ENCODE results near the gene MAMLD1.

MAMLD1 gene

GRCh38 chrX:150408561-150408960 is 45.4 kb downstream of the MAMLD1 start:
- WGBS, result 92% methylated on average over 2 of the region's 2 CpGs
- Histone ChIP-seq H3K36me3 (ENCODE audit: insufficient read depth, low read length) (no peaks in the 10 kb centered on the region), H3K27ac (ENCODE audit: low read depth, low read length) (no peak overlapping the region), H3K4me3 (ENCODE audit: low read length) (no peak overlapping the region), H3K9ac (ENCODE audit: low read depth, low read length) (no peak overlapping the region), H3K27me3 (ENCODE audit: insufficient read depth, low read length) (no peaks in the 10 kb centered on the region), H3K4me1 (ENCODE audit: insufficient read depth, low read length) (no peaks in the 10 kb centered on the region), H3K9me3 (ENCODE audit: insufficient read depth, low read depth, low read length) (no peaks in the 10 kb centered on the region)

- no peak overlapping the region for H3K27ac ChIP-seq (ENCODE audit: low read depth, low read length)
- WGBS, result 100% methylated on average over 2 of the region's 3 CpGs
- no peaks in the 10 kb centered on the region; the same call in 1 of the 2 replicates for H3K4me1 ChIP-seq (ENCODE audit: insufficient read depth, low read length)
- no peak overlapping the region for H3K9ac ChIP-seq (ENCODE audit: low read depth, low read length)
- no peak overlapping the region for H3K4me3 ChIP-seq (ENCODE audit: low read length)
- H3K9me3 ChIP-seq (ENCODE audit: insufficient read depth, low read depth, low read length), result no peaks in the 10 kb centered on the region
- H3K36me3 ChIP-seq (ENCODE audit: insufficient read depth, low read length), result no peaks in the 10 kb centered on the region
- H3K27me3 ChIP-seq (ENCODE audit: insufficient read depth, low read length), result no peaks in the 10 kb centered on the region
These were observed 46.4 kb downstream of the MAMLD1 start for GRCh38 chrX:150409486-150409885.

- Histone ChIP-seq H3K27ac (ENCODE audit: low read depth, low read length) (no peak overlapping the region), H3K9me3 (ENCODE audit: insufficient read depth, low read depth, low read length) (no peaks in the 10 kb centered on the region), H3K4me3 (ENCODE audit: low read length) (no peak overlapping the region), H3K36me3 (ENCODE audit: insufficient read depth, low read length) (no peaks in the 10 kb centered on the region), H3K27me3 (ENCODE audit: insufficient read depth, low read length) (no peaks in the 10 kb centered on the region), H3K9ac (ENCODE audit: low read depth, low read length) (no peak overlapping the region), H3K4me1 (ENCODE audit: insufficient read depth, low read length) (no peaks in the 10 kb centered on the region; the same call in 1 of the 2 replicates)
- WGBS, result 81% methylated on average over 2 of the region's 2 CpGs
These were observed 46.8 kb downstream of the MAMLD1 start for GRCh38 chrX:150409964-150410363.

GRCh38 chrX:150410513-150410912 is 47.4 kb downstream of the MAMLD1 start:
- H3K27me3 ChIP-seq (ENCODE audit: insufficient read depth, low read length), result no peaks in the 10 kb centered on the region
- no peaks in the 10 kb centered on the region for H3K9me3 ChIP-seq (ENCODE audit: insufficient read depth, low read depth, low read length)
- no peaks in the 10 kb centered on the region for H3K36me3 ChIP-seq (ENCODE audit: insufficient read depth, low read length)
- WGBS, result 94% methylated on average over 2 of the region's 2 CpGs
- no peak overlapping the region for H3K27ac ChIP-seq (ENCODE audit: low read depth, low read length)
- no peak overlapping the region for H3K9ac ChIP-seq (ENCODE audit: low read depth, low read length)
- no peak overlapping the region for H3K4me3 ChIP-seq (ENCODE audit: low read length)
- no peaks in the 10 kb centered on the region; the same call in 1 of the 2 replicates for H3K4me1 ChIP-seq (ENCODE audit: insufficient read depth, low read length)

GRCh38 chrX:150411656-150412055 is 48.5 kb downstream of the MAMLD1 start:
- no peaks in the 10 kb centered on the region for H3K36me3 ChIP-seq (ENCODE audit: insufficient read depth, low read length)

GRCh38 chrX:150414228-150414627 is 51.1 kb downstream of the MAMLD1 start:
- Histone ChIP-seq H3K27me3 (ENCODE audit: insufficient read depth, low read length) (no peaks in the 10 kb centered on the region), H3K4me3 (ENCODE audit: low read length) (no peak overlapping the region), H3K27ac (ENCODE audit: low read depth, low read length) (no peak overlapping the region), H3K9me3 (ENCODE audit: insufficient read depth, low read depth, low read length) (no peaks in the 10 kb centered on the region), H3K4me1 (ENCODE audit: insufficient read depth, low read length) (no peaks in the 10 kb centered on the region; the same call in 1 of the 2 replicates), H3K36me3 (ENCODE audit: insufficient read depth, low read length) (no peaks in the 10 kb centered on the region), H3K9ac (ENCODE audit: low read depth, low read length) (no peak overlapping the region)
- 100% methylated on average over 1 of the region's 2 CpGs for WGBS

More at GRCh38 chrX:150411656-150412055, 48.5 kb downstream of the MAMLD1 start:
- H3K9ac ChIP-seq (ENCODE audit: low read depth, low read length), result no peak overlapping the region
- H3K27me3 ChIP-seq (ENCODE audit: insufficient read depth, low read length), result no peaks in the 10 kb centered on the region
- no peak overlapping the region for H3K27ac ChIP-seq (ENCODE audit: low read depth, low read length)
- no peaks in the 10 kb centered on the region; the same call in 1 of the 2 replicates for H3K4me1 ChIP-seq (ENCODE audit: insufficient read depth, low read length)
- H3K4me3 ChIP-seq (ENCODE audit: low read length), result no peak overlapping the region
- 70% methylated on average over 1 of the region's 2 CpGs for WGBS
- H3K9me3 ChIP-seq (ENCODE audit: insufficient read depth, low read depth, low read length), result no peaks in the 10 kb centered on the region

GRCh38 chrX:150416469-150416868 is 53.4 kb downstream of the MAMLD1 start:
- WGBS, result 95% methylated on average over 6 of the region's 6 CpGs
- H3K9me3 ChIP-seq (ENCODE audit: insufficient read depth, low read depth, low read length), result no peaks in the 10 kb centered on the region
- no peak overlapping the region for H3K9ac ChIP-seq (ENCODE audit: low read depth, low read length)
- no peaks in the 10 kb centered on the region; the same call in 1 of the 2 replicates for H3K4me1 ChIP-seq (ENCODE audit: insufficient read depth, low read length)
- H3K4me3 ChIP-seq (ENCODE audit: low read length), result no peak overlapping the region
- H3K27ac ChIP-seq (ENCODE audit: low read depth, low read length), result no peak overlapping the region
- H3K27me3 ChIP-seq (ENCODE audit: insufficient read depth, low read length), result no peaks in the 10 kb centered on the region
- H3K36me3 ChIP-seq (ENCODE audit: insufficient read depth, low read length), result no peaks in the 10 kb centered on the region

- Histone ChIP-seq H3K27ac (ENCODE audit: low read depth, low read length) (no peak overlapping the region), H3K9me3 (ENCODE audit: insufficient read depth, low read depth, low read length) (no peaks in the 10 kb centered on the region), H3K27me3 (ENCODE audit: insufficient read depth, low read length) (no peaks in the 10 kb centered on the region), H3K9ac (ENCODE audit: low read depth, low read length) (no peak overlapping the region), H3K36me3 (ENCODE audit: insufficient read depth, low read length) (no peaks in the 10 kb centered on the region), H3K4me3 (ENCODE audit: low read length) (no peak overlapping the region), H3K4me1 (ENCODE audit: insufficient read depth, low read length) (no peaks in the 10 kb centered on the region)
- WGBS, result 78% methylated on average over 8 of the region's 8 CpGs
These were observed 58.7 kb downstream of the MAMLD1 start for GRCh38 chrX:150421816-150422215.

- Histone ChIP-seq H3K4me1 (ENCODE audit: insufficient read depth, low read length) (no peaks in the 10 kb centered on the region), H3K9ac (ENCODE audit: low read depth, low read length) (no peak overlapping the region), H3K27me3 (ENCODE audit: insufficient read depth, low read length) (no peaks in the 10 kb centered on the region), H3K27ac (ENCODE audit: low read depth, low read length) (no peak overlapping the region), H3K4me3 (ENCODE audit: low read length) (no peak overlapping the region), H3K36me3 (ENCODE audit: insufficient read depth, low read length) (no peaks in the 10 kb centered on the region), H3K9me3 (ENCODE audit: insufficient read depth, low read depth, low read length) (no peaks in the 10 kb centered on the region)
- no CpG with 5 or more reads among the region's 1 CpG for WGBS
These were observed 66.5 kb downstream of the MAMLD1 start for GRCh38 chrX:150429594-150429993.

- H3K27ac ChIP-seq (ENCODE audit: low read depth, low read length), result no peak overlapping the region
- no peaks in the 10 kb centered on the region for H3K4me1 ChIP-seq (ENCODE audit: insufficient read depth, low read length)
- H3K9me3 ChIP-seq (ENCODE audit: insufficient read depth, low read depth, low read length), result no peaks in the 10 kb centered on the region
- no peaks in the 10 kb centered on the region for H3K36me3 ChIP-seq (ENCODE audit: insufficient read depth, low read length)
- no peak overlapping the region for H3K9ac ChIP-seq (ENCODE audit: low read depth, low read length)
- no peak overlapping the region for H3K4me3 ChIP-seq (ENCODE audit: low read length)
- H3K27me3 ChIP-seq (ENCODE audit: insufficient read depth, low read length), result no peaks in the 10 kb centered on the region
These were observed 73.1 kb downstream of the MAMLD1 start for GRCh38 chrX:150436195-150436594.

GRCh38 chrX:150438165-150438564 is 75.0 kb downstream of the MAMLD1 start:
- H3K36me3 ChIP-seq (ENCODE audit: insufficient read depth, low read length), result no peaks in the 10 kb centered on the region

GRCh38 chrX:150446151-150446550 is 83.0 kb downstream of the MAMLD1 start:
- no peaks in the 10 kb centered on the region for H3K4me1 ChIP-seq (ENCODE audit: insufficient read depth, low read length)
- no peak overlapping the region for H3K4me3 ChIP-seq (ENCODE audit: low read length)
- no peaks in the 10 kb centered on the region for H3K27me3 ChIP-seq (ENCODE audit: insufficient read depth, low read length)
- no peaks in the 10 kb centered on the region for H3K36me3 ChIP-seq (ENCODE audit: insufficient read depth, low read length)
- H3K27ac ChIP-seq (ENCODE audit: low read depth, low read length), result no peak overlapping the region
- 67% methylated on average over 2 of the region's 2 CpGs for WGBS
- no peaks in the 10 kb centered on the region for H3K9me3 ChIP-seq (ENCODE audit: insufficient read depth, low read depth, low read length)
- H3K9ac ChIP-seq (ENCODE audit: low read depth, low read length), result no peak overlapping the region

More at GRCh38 chrX:150438165-150438564, 75.0 kb downstream of the MAMLD1 start:
- Histone ChIP-seq H3K27ac (ENCODE audit: low read depth, low read length) (no peak overlapping the region), H3K9me3 (ENCODE audit: insufficient read depth, low read depth, low read length) (no peaks in the 10 kb centered on the region), H3K4me1 (ENCODE audit: insufficient read depth, low read length) (no peaks in the 10 kb centered on the region), H3K27me3 (ENCODE audit: insufficient read depth, low read length) (no peaks in the 10 kb centered on the region), H3K4me3 (ENCODE audit: low read length) (no peak overlapping the region), H3K9ac (ENCODE audit: low read depth, low read length) (no peak overlapping the region)
- 92% methylated on average over 2 of the region's 2 CpGs for WGBS

Data from HUES64 (cell line).